NOMO-1 treated with dmso at 0.1 percent for 144 hours (cell line): ENCODE data around the gene TRIM71.
A peak's percentile ranks its signal among the peaks of the same experiment; 100 is the strongest.
"Not testable (repeated sequence)": the region's sequence is repeated elsewhere in the genome, so short reads cannot be mapped to it uniquely, and the experiment has no call there.

Experiments used
- DNase-seq: peaks from one replicate; lab custom pipeline; 2025; ENCODE audit not compliant: unreplicated experiment; lab: John Stamatoyannopoulos, UW

Gene TRIM71

DNA sequence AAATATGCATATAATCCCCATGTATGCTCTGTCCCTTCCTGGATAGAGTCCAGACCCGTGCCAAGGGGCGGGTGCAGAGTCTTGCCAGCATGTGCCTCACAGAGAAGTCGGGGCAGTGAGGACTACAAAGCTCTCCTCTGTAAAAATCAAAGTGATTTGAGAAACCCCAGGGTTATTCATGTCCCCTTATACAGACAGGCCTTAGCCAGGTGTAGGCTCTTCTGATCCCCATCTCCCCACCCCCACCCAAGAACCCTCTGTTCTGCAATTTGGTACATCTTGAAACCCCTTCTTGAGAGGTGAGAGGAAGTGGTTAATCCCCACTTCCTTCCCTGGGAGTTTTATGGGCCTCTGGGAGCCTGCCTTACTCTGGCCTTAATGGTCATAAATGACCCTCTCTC, 24.7 kb downstream of the TRIM71 start:
- no peak for DNase-seq

DNA sequence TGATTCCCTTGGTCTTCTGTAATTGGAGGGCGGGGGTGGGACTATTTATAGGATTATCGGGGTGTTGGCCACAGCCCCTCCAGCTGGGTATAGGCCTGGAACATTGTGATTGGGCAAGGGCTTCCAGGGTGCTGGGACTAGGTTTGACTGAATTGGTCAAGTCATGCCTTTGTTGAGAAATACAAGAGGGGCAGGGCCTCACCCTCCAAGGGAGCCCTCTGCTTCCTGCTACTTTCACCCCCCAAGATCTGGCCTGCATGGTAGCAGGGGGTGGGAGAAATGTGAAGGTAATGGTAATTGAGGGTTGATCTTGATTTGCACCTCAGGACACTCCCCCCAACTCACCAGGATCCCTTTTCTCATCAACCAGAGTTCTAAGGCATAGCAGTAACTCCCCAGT, 25.2 kb downstream of the TRIM71 start:
- peak; percentile 3 for DNase-seq

GRCh38 chr3:32843510-32844321, 25.9 kb downstream of the TRIM71 start:
- DNase-seq = no peak

GRCh38 chr3:32844322-32844654, 26.5 kb downstream of the TRIM71 start:
- DNase-seq = no peak

DNA sequence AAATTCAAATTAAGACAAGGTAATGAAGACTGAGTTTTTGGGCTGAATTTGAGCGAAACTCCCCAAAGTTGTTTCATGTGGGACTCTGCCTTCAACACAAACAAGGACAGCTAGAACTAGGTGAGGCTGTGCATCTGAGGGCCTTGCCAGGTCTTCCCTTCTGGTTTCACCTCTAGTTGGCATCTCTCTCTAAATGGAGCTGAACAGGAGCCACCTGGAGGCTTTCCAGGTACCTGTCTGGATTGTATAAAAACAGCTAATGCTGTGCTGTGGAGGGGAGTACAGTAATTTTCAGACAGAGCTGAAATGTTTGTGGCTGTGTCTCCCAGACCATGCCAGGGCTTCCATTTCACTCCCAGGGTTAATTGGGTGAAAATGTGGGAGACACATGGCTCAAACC, 27.1 kb downstream of the TRIM71 start:
- DNase-seq = no peak

GRCh38 chr3:32845546-32845945, 27.7 kb downstream of the TRIM71 start:
- DNase-seq = not testable (repeated sequence)

- DNase-seq = not testable (repeated sequence)
These were observed 29.2 kb downstream of the TRIM71 start for GRCh38 chr3:32847045-32847444.

- DNase-seq = no peak
These were observed 29.7 kb downstream of the TRIM71 start for GRCh38 chr3:32847528-32847927.

DNA sequence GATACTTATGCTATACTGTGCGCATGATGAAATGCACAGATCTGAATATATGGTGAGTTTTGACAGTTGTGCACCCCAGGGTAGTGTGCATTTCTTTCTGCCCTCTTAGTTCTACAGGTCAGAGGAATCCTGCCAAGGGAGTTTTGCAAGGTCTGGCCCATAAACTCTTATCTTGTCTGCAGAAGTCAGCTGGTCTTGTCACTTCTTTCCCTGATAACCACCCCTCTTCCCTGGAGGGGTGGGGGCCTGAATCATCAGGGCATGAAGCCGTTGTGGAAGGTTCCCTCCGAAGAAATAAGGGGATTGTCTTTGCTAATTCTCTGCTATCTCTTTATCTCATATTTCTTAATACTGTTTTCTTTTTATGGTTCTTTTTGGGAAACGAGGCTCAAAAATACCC, 30.4 kb downstream of the TRIM71 start:
- DNase-seq = no peak

GRCh38 chr3:32849046-32849445, 31.2 kb downstream of the TRIM71 start:
- no peak for DNase-seq

DNA sequence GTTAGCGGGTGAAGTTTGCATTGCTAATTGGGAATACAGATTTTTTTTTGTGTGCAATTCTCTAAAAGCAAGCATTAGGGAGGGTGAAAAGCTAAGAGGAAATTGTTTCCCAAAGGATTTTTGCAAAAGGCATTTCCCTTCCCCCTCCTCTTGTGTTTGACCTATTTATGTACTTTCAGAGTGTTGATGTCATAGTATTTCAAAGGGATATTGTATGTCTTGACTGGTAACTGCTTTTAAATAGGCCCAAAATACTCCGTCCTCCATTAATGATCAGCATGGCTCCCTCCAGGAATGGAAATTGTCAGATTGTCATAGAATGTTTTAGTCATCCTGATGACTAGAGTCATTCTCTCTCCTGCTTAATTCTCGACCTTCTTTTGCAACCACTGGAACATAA, 32.4 kb downstream of the TRIM71 start:
- DNase-seq = no peak

DNA sequence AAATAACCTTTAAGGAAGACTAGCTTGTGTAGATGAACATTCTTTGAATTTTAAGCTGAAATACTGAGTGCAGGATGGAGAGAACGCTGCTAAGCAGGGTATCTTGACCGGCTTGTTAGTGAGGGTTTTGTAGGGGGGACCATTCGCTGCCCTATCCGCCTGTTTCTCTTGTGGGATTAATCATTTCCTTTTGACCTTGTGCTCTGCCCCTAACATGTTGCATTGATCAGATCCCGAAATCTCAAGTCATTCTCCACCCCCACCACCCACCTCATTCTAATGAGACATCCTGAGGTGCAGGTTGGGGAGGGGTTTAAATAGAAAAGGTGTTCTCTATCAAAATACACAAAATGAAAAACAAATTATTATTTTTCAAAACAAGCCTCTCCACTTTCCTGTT, 32.8 kb downstream of the TRIM71 start:
- DNase-seq = no peak

DNA sequence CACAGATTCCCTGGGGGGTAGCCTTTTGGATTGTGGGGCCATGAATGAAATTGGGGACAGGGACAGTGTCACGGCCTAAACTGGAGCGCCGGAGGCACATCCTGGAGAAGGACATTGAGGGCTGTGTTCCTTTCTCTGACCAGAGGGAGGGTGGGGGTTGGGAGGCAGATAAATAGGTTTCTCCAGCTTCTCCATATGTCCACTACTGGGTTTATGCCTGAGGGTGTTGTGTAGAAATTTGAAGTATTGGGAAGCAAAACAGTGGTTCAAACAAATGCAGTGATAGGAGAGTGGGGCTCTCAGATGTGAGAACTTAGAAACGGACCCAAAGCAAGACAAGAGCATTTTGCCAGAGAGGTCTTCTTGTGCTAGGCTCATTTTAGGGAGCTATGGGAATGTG, 34.3 kb downstream of the TRIM71 start:
- no peak for DNase-seq

DNA sequence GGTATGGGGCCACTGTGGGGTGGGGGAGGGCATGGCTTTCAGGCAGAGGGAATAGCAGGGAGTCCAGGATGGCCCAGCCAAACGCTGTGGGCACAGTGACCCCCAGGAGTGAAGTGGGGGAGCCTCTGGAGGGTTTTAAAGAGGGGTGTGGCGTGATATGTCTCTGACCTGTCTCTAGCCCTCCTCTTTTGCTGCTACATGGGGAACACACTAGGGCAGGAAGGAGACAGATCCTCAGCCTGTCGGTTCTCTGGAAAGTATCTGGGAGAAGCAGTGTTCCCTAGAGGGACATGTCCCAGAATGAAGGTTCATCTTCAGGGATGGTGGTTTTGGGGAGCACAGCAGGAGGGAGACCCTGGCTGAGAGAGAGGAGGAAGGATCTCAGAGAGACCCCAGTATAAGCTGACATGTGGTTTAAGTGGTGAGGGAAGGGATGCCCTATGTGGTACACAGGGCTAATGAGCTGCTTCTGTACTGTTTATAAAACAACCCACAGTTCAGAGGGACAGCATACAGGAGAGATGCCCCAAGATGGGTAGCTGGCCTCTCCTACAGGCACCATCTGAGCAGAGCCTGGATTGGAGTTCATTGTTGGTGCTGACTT, 37.7 kb downstream of the TRIM71 start:
- no peak for DNase-seq

DNA sequence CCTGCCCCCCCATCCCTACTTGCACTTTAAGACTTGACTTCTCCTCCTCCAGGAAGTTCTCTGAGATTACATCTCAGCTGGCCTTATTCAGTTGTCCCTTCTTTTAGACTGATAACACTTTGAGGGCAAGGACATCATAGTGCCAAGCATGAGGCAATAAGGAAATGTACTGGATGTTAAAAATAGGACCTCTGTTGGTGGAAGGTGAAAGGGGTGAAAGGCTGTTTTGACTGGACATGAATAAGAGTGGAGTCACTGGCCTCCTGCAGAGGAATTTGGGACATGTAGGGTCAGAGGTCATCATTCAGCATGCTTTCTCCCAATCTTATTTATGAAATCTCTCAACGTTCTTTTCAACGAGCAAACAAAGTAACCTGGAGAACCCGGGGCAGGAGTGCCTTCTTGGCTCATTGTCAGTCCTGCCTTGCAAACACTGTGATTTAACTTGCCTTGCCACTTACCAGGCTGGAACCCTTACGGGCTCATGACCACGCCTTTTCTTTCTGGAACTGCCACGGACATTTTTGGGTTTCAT, 38.6 kb downstream of the TRIM71 start:
- DNase-seq = no peak

DNA sequence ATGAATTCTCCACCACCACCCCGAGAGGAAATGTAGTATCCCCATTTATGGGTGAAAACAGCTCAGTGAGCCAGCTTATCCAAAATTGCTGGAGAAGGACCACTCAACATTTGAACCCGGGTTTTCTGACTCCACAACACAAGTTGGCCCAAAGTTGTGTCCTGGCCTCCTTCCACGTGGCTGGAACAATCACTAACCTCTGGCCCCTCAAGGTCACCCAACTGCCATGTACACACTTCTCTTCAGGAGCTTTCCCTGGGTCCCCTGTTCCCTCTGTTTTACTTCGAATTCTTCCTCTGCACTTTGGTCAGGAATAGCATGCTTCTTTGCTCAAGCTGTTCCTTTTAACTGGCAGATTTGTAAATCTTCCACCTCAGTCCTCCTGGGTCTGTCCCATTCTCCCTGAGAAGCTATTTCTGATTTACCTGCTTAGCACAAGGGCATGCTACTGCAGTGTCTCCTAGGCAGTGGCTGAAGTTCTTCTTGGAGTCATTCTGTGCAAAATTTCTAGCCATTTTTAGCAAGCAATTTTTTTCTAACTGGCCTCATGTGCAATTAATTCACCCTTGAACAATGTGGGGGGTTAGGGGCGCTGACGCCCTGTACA, 39.2 kb downstream of the TRIM71 start:
- no peak for DNase-seq

DNA sequence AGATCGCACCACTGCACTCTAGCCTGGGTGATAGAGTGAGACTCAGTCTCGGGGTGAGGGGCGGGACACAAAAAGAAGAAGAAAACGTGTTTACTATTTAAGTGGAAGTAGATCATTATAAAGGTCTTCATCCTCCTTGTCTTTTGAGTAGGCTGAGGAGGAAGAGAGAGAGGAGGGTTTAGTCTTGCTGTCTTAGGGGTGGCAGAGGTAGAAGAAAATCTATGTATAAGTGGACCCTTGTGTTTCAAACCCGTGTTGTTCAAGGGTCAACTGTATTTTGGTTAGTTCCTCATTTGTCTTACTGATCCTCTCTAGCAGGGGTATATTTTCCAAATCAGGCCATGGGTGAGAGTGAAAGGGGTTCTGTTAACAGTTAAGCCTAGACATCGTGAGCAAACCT, 40.1 kb downstream of the TRIM71 start:
- no peak for DNase-seq

DNA sequence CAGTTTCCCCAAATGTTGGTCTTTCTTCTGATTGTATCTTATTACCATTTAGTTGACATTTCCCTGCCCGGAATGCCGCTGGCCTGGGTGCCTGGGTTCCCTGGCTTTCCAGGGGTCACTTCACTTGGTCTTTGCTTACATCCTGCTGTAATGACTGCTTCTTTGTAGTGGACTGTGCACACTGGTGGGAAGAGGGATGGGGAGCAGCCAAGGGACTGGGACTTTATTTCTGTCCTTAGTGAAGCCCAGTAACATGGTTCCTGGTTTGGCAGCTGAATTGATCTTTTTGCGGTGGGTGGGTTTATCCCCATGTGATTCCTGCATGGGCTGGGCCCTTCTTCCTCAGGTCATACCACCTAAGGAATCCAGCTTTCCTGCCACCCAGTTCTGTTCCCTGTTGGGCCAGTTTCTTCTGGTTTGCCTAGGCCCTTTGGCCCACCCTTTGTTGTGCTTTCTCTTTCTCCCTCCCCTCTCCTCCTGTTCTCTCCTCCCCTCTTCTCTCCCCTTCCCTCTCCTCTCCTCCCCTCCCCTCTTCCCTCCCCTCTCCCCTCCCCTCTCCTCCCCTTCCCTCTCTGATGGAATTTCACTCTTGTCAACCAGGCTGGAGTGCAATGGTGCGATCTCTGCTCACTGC, 41.9 kb downstream of the TRIM71 start:
- no peak for DNase-seq

DNA sequence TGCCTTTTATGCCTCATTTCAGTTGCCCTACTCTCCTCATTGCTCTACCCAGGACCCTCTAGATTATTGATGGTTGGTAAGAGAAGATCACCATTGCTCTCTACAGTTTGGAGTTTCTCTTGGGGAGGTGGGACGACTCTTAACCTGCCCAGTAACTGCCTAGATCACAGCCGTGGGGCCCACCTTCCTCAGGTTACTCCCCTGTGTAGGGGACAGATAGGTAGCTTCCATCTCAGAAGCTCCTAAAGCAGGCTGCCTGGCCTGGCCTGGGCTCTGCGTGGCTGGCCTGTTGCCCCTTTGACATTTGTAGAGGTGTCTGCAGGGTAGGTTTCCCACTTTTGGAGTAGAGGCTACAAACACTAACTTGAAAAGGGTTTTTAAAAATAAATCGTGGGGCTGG, 42.7 kb downstream of the TRIM71 start:
- DNase-seq = no peak

DNA sequence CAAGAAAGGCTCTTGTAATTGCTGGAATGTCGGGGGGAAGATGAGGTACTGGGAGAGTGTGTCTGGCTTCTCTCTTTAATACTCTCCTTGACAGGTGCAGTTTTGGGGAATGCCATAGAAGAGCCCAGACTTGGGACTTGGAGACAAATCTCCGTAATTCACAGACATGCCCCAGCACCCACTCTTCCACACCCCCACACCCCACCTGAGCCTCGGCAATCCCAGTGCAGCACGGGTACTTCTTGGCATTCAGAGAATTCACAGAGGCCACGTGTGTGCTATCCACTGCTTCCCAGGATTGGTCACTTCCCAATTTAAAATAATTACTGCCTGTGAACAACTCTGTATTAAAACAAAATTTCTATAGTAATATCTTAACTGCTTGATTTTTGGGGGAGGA, 43.9 kb downstream of the TRIM71 start:
- DNase-seq = no peak

GRCh38 chr3:32862247-32862935, 44.6 kb downstream of the TRIM71 start:
- no peak for DNase-seq
